GM12891 (cell line): Measurements from ENCODE around the gene GPC3.

Source experiments
- POLR2AphosphoS5 ChIP-seq: IDR thresholded peaks from 2 replicates; pipeline ENCODE4 v1.6.1; 2011; ENCODE audit warnings: low read depth, low read length, control low read depth
- SPI1 ChIP-seq: IDR thresholded peaks from 2 replicates; pipeline ENCODE4 v1.6.1; 2011; ENCODE audit warnings: low read depth, low read length, control low read depth
- TAF1 ChIP-seq: IDR thresholded peaks from 2 replicates; pipeline ENCODE4 v1.6.1; 2011; ENCODE audit warnings: low read depth, low read length, control low read depth

- TF ChIP-seq TAF1 (no peak), SPI1 (no peak), POLR2AphosphoS5 (no peak)
Measured at GRCh38 chrX:133601116-133601515, 384.3 kb downstream of the GPC3 start.
